ENCODE measurements around the gene ZNF260. TPM values are rescaled to one million over a fixed set of nuclear protein-coding genes. Genes with fewer than 3 reads are reported as not detected.

ZNF260 gene
- total RNA-seq, 1 experiment from 2014 or later = 0.07 TPM

- TF ChIP-seq POLR2AphosphoS5 (IDR thresholded peaks at IDR 0.05; ENCODE audit: low read depth, low read length) = no peak
Measured at GRCh38 chr19:36488118-36488845, 39.8 kb downstream of the ZNF260 start (continued).

- ChIA-PET POLR2A (no interaction called here), RAD21 (ENCODE audit: low non-redundant PET in 1 of 2, low total read pairs in 2 of 2, uncharacterized antibody in 2 of 2, unreplicated experiment in 2 of 2) (no interaction called here), CTCF (no interaction called here)
- Histone ChIP-seq H3K27ac (ENCODE audit: low read depth, low read length) (no peak overlapping the region), H3K4me2 (ENCODE audit: low read length) (no peak overlapping the region), H3K4me1 (ENCODE audit: control insufficient read depth in 1 of 2, insufficient read depth in 2 of 2, low read length in 2 of 2) (peaks cover 0 to 5% of the 10 kb centered on the region in 2 experiments; a peak in 2 of 4 replicates), H3K9ac (ENCODE audit: low read length) (no peak overlapping the region), H2AFZ (ENCODE audit: low read depth, low read length, poor library complexity, severe bottlenecking) (no peak overlapping the region), H3K9me3 (ENCODE audit: control insufficient read depth in 1 of 2, insufficient read depth in 1 of 2, low read depth in 1 of 2, low read length in 2 of 2) (peaks cover 2 to 5% of the 10 kb centered on the region in 2 experiments; a peak in 2 of 4 replicates), H3K27me3 (ENCODE audit: insufficient read depth, low read length) (no peaks in the 10 kb centered on the region), H3K79me2 (ENCODE audit: insufficient read depth, low read length) (peaks cover 11% of the 10 kb centered on the region; the same call in 1 of the 2 replicates), H3K36me3 (ENCODE audit: control insufficient read depth in 1 of 2, insufficient read depth in 2 of 2, low read length in 2 of 2) (no peaks in the 10 kb centered on the region), H3K9me2 (ENCODE audit: insufficient read depth) (no peaks in the 10 kb centered on the region), H3K4me3 (replicated peaks in 1 of 2; ENCODE audit: low read depth in 1 of 2, low read length in 2 of 2) (no peak overlapping the region), H4K20me1 (ENCODE audit: insufficient read depth) (no peaks in the 10 kb centered on the region)
- no TSS peak for BruUV-seq (replicated peaks)
- no peak for ATAC-seq
- intact Hi-C loops (cut with micrococcal nuclease) = no loop called here
- TF ChIP-seq CTCF (IDR thresholded peaks at IDR 0.05 in 2 of 3, conservative IDR thresholded peaks at IDR 0.05 in 1 of 3; ENCODE audit: borderline replicate concordance in 1 of 3, insufficient read depth in 1 of 3, low read depth in 2 of 3, low read length in 2 of 3) (no peak), ZNF274 (IDR thresholded peaks at IDR 0.05; ENCODE audit: low read depth, low read length) (no peak), EGR1 (IDR thresholded peaks at IDR 0.05; ENCODE audit: low read depth) (no peak), ZBTB33 (IDR thresholded peaks at IDR 0.05; ENCODE audit: extremely low read depth, insufficient replicate concordance, low read length) (no peak), RAD21 (IDR thresholded peaks at IDR 0.05; ENCODE audit: low read depth) (no peak), YY1 (IDR thresholded peaks at IDR 0.05; ENCODE audit: extremely low read depth, insufficient replicate concordance, low read depth, low read length) (no peak), TCF7L2 (IDR thresholded peaks at IDR 0.05; ENCODE audit: borderline replicate concordance, extremely low read depth, insufficient read depth, insufficient read length) (no peak), EZH2phosphoT487 (IDR thresholded peaks at IDR 0.05; ENCODE audit: borderline replicate concordance) (no peak), POLR2AphosphoS5 (IDR thresholded peaks at IDR 0.05; ENCODE audit: low read depth, low read length) (no peak), ZFX (IDR thresholded peaks at IDR 0.05) (no peak), JUND (IDR thresholded peaks at IDR 0.05) (no peak), ATF3 (IDR thresholded peaks at IDR 0.05) (no peak), FOSL1 (IDR thresholded peaks at IDR 0.05; ENCODE audit: low read depth) (no peak), SRF (IDR thresholded peaks at IDR 0.05; ENCODE audit: low read depth) (no peak), REST (IDR thresholded peaks at IDR 0.05; ENCODE audit: low read depth) (no peak)
- DNase-seq (ENCODE audit: low read depth, low spot score) = no peak
Measured at GRCh38 chr19:36483653-36484052, 44.4 kb downstream of the ZNF260 start.
